Gastrocnemius medialis (tissue), 4 donors: ENCODE data around the gene FAM151B.
"Not testable (repeated sequence)": the region's sequence is repeated elsewhere in the genome, so short reads cannot be mapped to it uniquely, and the experiment has no call there.

Source experiments
- POLR2A ChIP-seq, 2 donors: fragments of 450-650 bp; IDR thresholded peaks; one replicate each; pipeline ENCODE4 v1.6.1; 2017; ENCODE audit warnings: antibody characterized with exemption in 2 of 2, mild to moderate bottlenecking in 2 of 2, moderate library complexity in 2 of 2
- TF ChIP-seq, protein P1 (sequence below), 5 experiments: fragments of 450-650 bp in 3 of 5; fragments of 200-600 bp in 2 of 5; sonication (generic) in 2 of 5; IDR thresholded peaks in 4 of 5; conservative IDR thresholded peaks in 1 of 5; 1 replicate in 4 of 5; 2 replicates in 1 of 5; pipeline ENCODE4 v1.5.1; 2016 to 2019; ENCODE audit warnings: antibody characterized with exemption in 5 of 5, mild to moderate bottlenecking in 3 of 5, moderate library complexity in 3 of 5

DNA sequence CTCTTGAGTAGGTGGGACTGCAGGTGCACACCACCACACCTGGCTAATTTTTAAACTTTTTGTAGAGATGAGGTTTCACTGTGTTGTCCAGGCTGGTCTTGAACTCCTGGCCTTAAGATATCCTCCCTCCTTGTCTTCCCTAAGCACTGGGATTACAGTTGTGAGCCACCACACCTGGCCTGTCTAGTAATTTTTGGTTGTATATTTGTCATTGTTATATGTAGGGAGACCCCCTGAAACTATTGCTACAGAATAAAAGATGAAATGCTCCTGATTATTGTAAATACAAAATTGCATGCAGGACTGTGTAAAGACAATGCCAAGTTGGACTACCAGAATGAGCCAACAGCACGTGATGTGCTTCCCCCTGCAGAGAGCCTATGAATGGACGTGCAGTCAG lies 17.3 kb upstream of the FAM151B start:
- TF ChIP-seq, protein P1, sequence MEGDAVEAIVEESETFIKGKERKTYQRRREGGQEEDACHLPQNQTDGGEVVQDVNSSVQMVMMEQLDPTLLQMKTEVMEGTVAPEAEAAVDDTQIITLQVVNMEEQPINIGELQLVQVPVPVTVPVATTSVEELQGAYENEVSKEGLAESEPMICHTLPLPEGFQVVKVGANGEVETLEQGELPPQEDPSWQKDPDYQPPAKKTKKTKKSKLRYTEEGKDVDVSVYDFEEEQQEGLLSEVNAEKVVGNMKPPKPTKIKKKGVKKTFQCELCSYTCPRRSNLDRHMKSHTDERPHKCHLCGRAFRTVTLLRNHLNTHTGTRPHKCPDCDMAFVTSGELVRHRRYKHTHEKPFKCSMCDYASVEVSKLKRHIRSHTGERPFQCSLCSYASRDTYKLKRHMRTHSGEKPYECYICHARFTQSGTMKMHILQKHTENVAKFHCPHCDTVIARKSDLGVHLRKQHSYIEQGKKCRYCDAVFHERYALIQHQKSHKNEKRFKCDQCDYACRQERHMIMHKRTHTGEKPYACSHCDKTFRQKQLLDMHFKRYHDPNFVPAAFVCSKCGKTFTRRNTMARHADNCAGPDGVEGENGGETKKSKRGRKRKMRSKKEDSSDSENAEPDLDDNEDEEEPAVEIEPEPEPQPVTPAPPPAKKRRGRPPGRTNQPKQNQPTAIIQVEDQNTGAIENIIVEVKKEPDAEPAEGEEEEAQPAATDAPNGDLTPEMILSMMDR (IDR thresholded peaks at IDR 0.05 in 4 of 5, conservative IDR thresholded peaks at IDR 0.05 in 1 of 5): not testable (repeated sequence)
- not testable (repeated sequence) for TF ChIP-seq POLR2A (IDR thresholded peaks at IDR 0.05)
